Large intestine (tissue), 3 donors: Measurements from ENCODE around the gene GALNT12. TPM values are rescaled to one million over a fixed set of nuclear protein-coding genes. Genes with fewer than 3 reads are reported as not detected.

Experiments
- DNase-seq, 2 donors: peaks; one replicate each; pipeline versions ENCODE4 v3.0.0 to v3.0.0-alpha.2; 2013
- H3K27ac ChIP-seq: one replicate; pipeline ENCODE4 v1.5.1; 2013; ENCODE audit warnings: low read length
- H3K27me3 ChIP-seq: 2 replicates; pipeline ENCODE4 v1.6.1; 2013; ENCODE audit warnings: low read length; ENCODE audit not compliant: control insufficient read depth, insufficient read depth
- H3K36me3 ChIP-seq: 2 replicates; pipeline ENCODE4 v1.6.1; 2013; ENCODE audit warnings: low read length; ENCODE audit not compliant: control insufficient read depth, insufficient read depth
- H3K4me1 ChIP-seq: one replicate; pipeline ENCODE4 v1.6.1; 2013; ENCODE audit warnings: low read length; ENCODE audit not compliant: control insufficient read depth, insufficient read depth
- H3K4me3 ChIP-seq: one replicate; pipeline ENCODE4 v1.5.1; 2013; ENCODE audit warnings: low read length
- H3K9me3 ChIP-seq: one replicate; pipeline ENCODE4 v1.6.1; 2013; ENCODE audit warnings: mild to moderate bottlenecking, low read depth, low read length, moderate library complexity; ENCODE audit not compliant: control insufficient read depth
- WGBS: methylation state at CpG from one replicate; pipeline ENCODE4 v1.1.5; 2013; ENCODE audit warnings: low lambda C conversion rate; ENCODE audit not compliant: insufficient coverage; 5-methylcytosine and 5-hydroxymethylcytosine counted together
- polyA plus RNA-seq: library from polyadenylated mRNA; unstranded; fragments of 120-200 nt; gene quantifications from one replicate; pipeline ENCODE4 v1.2.1, GENCODE V29; 2013

The GALNT12 gene
- polyA plus RNA-seq, 1 donor: 45.6 TPM

DNA sequence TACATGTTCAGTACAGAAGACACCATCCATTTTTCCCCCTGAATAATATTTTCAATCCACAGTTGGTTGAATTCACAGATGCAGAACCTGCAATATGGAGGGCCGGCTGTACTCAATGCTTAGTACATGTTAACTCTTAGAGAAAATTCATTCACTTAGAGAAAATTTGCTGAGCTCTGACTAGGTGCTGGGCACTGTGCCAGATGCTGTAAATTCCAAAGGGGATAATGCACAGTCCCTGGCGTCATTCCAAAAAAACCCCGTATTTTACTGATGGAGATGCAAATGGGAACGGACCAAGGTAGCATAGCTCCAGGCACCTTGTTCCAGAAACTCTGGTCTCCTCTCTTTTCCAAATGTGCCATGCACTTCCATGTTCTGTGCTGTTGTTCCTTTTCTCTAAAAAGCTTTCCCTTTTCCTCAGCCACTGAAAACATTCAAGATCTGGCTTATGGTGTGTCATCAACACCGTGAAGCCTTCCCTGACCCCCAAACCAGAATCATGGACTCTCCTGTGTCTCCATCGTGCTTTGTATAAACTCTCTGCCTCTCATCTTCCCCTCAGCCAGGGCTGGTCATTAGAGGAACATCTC, 80.5 kb downstream of the GALNT12 start:
- no peak overlapping the region for H3K27ac ChIP-seq
- no peaks in the 10 kb centered on the region for H3K4me1 ChIP-seq
- H3K9me3 ChIP-seq: no peaks in the 10 kb centered on the region
- WGBS: 20% methylated on average over 2 of the region's 6 CpGs
- no peaks in the 10 kb centered on the region for H3K27me3 ChIP-seq
- no peak overlapping the region for H3K4me3 ChIP-seq
- peak in 1 of 2 donors; percentile 15 for DNase-seq
- H3K36me3 ChIP-seq: no peaks in the 10 kb centered on the region

DNA sequence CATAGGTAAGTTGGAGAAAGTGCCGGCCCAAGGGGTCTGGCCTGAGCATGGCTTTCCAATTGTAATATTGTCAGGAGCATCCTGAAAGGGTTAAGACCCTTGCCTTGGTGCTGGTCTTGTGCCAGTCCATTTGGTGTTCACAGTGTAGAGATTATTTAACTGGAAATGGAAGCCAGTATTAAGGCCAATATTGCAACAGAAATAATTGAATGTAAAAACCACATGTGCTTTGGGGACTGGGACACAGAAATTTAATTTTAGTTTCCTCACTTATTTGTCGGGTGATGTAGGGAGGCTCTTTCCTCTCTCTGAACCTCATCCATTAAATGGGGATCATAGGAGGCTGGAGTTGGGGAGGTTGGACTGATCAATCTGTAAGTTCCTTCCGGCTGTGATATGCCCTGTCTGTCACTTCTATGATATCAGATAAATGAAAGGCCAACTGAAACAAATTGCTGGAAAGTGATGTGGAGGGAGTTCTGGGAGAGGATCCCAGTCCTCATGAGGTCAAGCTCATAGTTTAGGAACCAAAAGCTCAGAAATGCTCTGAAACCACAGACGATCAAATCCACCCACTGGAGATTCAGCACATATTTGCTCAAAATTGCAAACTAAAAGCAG, 81.4 kb downstream of the GALNT12 start:
- WGBS: no CpG with 5 or more reads among the region's 4 CpGs
- H3K4me3 ChIP-seq: no peak overlapping the region
- H3K27me3 ChIP-seq: no peaks in the 10 kb centered on the region
- no peak overlapping the region for H3K27ac ChIP-seq
- H3K9me3 ChIP-seq: no peaks in the 10 kb centered on the region
- DNase-seq: no peak
- H3K4me1 ChIP-seq: no peaks in the 10 kb centered on the region
- H3K36me3 ChIP-seq: no peaks in the 10 kb centered on the region

DNA sequence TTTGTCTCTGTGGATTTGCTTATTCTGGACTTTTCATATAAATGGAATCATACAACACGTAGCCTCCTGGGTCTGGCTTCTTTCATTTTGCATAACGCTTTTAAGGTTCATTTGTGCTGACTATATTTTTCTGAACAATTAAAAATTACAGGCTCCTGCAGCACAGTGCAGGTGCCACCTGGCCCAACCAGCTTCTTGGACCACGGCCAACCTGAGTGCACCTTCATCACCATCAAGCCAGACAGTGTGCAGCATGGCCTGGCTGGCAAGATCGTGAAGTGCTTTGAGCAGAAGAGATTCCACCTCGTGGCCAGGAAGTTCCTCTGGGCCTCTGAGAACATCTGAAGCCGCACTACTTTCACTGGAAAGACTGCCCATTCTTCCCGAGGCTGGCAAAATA, 82.8 kb downstream of the GALNT12 start:
- Histone ChIP-seq H3K9me3 (no peaks in the 10 kb centered on the region), H3K36me3 (no peaks in the 10 kb centered on the region), H3K4me1 (peaks cover 3% of the 10 kb centered on the region), H3K4me3 (no peak overlapping the region), H3K27me3 (no peaks in the 10 kb centered on the region), H3K27ac (no peak overlapping the region)
- no peak for DNase-seq
- no CpG with 5 or more reads among the region's 7 CpGs for WGBS

DNA sequence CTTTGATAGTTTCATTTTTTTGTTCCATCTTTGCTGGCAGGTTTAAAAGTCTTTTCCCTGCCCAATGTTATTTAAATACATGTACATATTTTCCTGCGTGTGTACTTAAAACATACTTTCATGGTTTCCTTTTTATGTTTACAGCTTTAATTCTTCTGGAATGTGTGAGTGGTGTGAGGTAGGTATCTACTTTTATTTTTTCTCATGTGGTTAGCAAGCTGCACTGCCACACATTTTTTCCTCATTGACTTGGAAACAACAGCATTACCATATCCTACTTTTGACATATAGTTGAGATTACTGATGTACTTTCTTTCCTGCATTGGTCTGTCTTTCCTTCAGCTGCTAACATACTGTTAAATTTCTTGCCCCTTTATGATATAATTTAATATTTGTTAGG, 84.8 kb downstream of the GALNT12 start:
- H3K4me1 ChIP-seq: peaks cover 3% of the 10 kb centered on the region
- H3K9me3 ChIP-seq: peaks cover 9% of the 10 kb centered on the region
- H3K36me3 ChIP-seq: no peaks in the 10 kb centered on the region
- H3K27ac ChIP-seq: no peak overlapping the region
- 100% methylated on average over 1 of the region's 1 CpG for WGBS
- DNase-seq: no peak
- H3K4me3 ChIP-seq: no peak overlapping the region
- no peaks in the 10 kb centered on the region for H3K27me3 ChIP-seq

DNA sequence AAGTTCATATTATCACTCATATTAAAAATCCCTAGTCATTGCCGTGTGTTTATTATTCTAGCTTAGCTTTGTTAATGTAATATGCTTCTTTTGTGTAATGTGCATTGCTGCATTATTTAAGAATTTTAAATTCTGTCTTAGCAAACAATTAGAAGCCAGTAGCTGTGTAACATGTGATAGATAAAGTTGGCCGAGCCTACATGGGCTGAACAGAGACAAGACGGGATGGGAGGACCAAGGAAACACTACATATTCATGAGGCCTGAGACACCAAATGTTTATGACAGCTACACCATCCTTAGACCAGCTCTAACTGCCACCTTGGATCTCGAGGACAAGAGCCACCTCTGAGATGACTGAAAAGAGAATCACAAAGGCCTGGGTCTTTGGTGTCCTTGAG, 85.2 kb downstream of the GALNT12 start:
- WGBS: 88% methylated on average over 1 of the region's 4 CpGs

DNA sequence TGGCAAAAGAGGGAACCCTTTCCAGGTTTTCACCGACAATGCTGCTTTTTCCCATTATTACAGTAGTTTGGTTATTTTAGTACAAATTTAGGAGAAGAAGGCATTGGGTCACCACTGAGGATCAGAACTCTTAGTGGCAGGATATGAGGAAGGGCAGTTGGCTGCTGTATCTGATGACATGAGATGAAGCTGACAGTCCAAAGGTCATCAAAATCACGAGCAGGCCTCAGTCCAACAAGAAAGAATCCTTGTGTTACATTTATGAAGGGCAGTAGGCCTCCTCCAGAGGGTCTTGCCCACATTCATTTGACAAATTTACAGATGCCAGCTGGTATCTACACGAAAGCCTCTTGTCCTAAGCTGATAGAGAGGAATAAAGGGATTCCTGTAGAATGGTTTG, 86.7 kb downstream of the GALNT12 start:
- no peaks in the 10 kb centered on the region for H3K36me3 ChIP-seq
- H3K27me3 ChIP-seq: no peaks in the 10 kb centered on the region
- no peak overlapping the region for H3K27ac ChIP-seq
- DNase-seq: peak; percentile 58 to 64
- H3K4me1 ChIP-seq: peaks cover 3% of the 10 kb centered on the region
- WGBS: no CpG with 5 or more reads among the region's 3 CpGs
- H3K9me3 ChIP-seq: peaks cover 9% of the 10 kb centered on the region
- no peak overlapping the region for H3K4me3 ChIP-seq

More for the DNA sequence above, 85.2 kb downstream of the GALNT12 start:
- no peak for DNase-seq
- Histone ChIP-seq H3K36me3 (no peaks in the 10 kb centered on the region), H3K27ac (no peak overlapping the region), H3K4me1 (peaks cover 3% of the 10 kb centered on the region), H3K9me3 (peaks cover 9% of the 10 kb centered on the region), H3K27me3 (no peaks in the 10 kb centered on the region), H3K4me3 (no peak overlapping the region)

DNA sequence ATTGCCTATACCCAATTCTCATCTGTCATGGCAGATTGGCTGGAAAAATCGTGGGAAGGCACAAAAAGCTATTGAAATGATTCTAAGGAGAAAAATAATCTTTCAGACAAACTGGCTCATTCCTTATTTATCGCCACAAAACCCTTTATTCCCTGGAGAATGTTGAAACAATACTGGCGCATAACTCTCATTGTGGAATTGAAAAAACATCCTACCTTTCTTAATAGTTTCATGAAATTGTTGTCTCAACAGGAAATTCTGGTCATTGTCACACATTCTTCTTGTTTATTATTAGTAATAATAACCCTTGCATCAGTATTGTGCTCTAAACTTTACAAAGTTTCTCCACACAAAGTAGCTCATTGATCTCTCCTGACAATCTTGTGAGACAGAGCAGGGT, 87.3 kb downstream of the GALNT12 start:
- Histone ChIP-seq H3K36me3 (no peaks in the 10 kb centered on the region), H3K27ac (no peak overlapping the region), H3K9me3 (peaks cover 9% of the 10 kb centered on the region), H3K4me1 (peaks cover 3% of the 10 kb centered on the region), H3K4me3 (no peak overlapping the region), H3K27me3 (no peaks in the 10 kb centered on the region)
- no CpG with 5 or more reads among the region's 3 CpGs for WGBS
- no peak for DNase-seq

DNA sequence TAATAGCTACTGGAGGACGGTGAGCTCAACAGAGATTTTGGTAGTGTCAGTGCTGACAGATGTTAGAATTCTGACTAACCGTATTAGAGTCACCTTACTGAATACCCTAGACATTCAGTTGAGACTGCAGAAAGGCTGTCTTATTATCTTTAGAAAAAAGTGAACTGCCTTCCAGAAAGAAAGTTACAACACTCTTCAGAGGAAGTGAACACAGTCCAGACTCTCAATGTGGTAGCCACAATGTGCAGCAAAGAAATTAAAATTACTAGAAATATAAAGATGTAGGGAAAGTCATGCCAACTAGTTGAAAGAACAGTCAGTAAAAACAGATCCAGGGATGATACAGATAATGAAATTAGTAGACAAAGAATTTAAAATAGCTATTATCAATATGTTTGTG, 89.2 kb downstream of the GALNT12 start:
- Histone ChIP-seq H3K27me3 (no peaks in the 10 kb centered on the region), H3K36me3 (no peaks in the 10 kb centered on the region), H3K9me3 (peaks cover 9% of the 10 kb centered on the region), H3K27ac (no peak overlapping the region), H3K4me1 (peaks cover 3% of the 10 kb centered on the region), H3K4me3 (no peak overlapping the region)
- no peak for DNase-seq
- no CpG with 5 or more reads among the region's 2 CpGs for WGBS

DNA sequence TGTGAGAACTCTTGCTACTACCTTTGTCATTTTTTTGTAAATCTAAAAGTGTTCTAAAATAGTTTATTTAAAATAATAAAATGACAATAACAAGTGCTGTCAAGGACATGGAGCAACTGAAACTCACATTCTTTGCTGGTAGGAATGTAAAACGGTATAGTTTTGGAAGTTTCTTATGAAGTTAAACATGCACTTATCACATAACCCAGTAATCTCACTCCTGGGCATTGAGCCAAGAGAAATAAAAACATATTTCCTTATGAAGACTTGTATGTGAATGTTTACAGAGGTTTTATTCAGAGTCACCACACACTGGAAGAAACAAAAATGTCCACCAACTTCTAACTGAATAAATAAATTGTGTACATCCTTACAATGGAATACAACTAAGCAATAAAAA, 90.3 kb downstream of the GALNT12 start:
- Histone ChIP-seq H3K9me3 (peaks cover 9% of the 10 kb centered on the region), H3K27me3 (no peaks in the 10 kb centered on the region), H3K27ac (no peak overlapping the region), H3K36me3 (no peaks in the 10 kb centered on the region), H3K4me1 (peaks cover 4% of the 10 kb centered on the region), H3K4me3 (no peak overlapping the region)
- peak in 1 of 2 donors; percentile 45 for DNase-seq
- no CpG with 5 or more reads among the region's 1 CpG for WGBS

DNA sequence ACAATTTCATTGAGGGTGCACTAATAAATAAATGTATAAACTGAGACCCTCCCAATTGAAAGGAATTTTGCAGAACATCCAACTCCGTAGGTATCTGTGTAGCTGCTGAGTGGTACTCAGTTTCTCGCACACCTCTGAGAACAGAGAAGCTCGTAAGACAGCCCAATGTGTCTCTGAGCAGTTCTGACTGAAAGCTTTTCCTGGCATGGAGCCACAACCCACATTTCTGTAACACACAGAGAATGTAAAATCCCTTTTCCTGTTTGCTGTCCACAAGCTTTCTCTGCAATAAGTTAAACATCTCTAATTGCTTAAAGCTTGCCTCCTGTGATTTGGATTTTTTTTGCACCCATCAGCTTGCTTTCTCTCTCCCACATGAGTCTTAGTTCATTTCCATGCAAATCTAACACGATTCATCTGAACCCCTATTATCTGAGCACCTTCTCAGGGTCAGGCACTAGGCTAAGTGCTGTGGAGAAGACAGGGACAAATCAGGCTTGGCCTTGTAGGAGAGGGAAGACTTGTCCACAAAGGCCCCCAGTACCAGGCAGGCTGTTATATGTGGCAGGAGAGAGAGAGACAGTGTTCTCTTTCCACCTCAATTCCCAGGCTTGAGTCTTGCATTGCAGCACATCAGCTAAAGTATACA, 92.1 kb downstream of the GALNT12 start:
- H3K27me3 ChIP-seq: no peaks in the 10 kb centered on the region
- peaks cover 7% of the 10 kb centered on the region for H3K4me1 ChIP-seq
- no peak for DNase-seq
- H3K4me3 ChIP-seq: no peak overlapping the region
- no peak overlapping the region for H3K27ac ChIP-seq
- peaks cover 9% of the 10 kb centered on the region for H3K9me3 ChIP-seq
- WGBS: 83% methylated on average over 1 of the region's 4 CpGs
- H3K36me3 ChIP-seq: no peaks in the 10 kb centered on the region
